Small intestine (tissue), 4 donors: ENCODE data around the gene QRFPR. TPM values are rescaled to one million over a fixed set of nuclear protein-coding genes. Genes with fewer than 3 reads are reported as not detected.

Experiments used
- polyA plus RNA-seq, 4 donors: library from polyadenylated mRNA; stranded (reverse) in 3 of 4; unstranded in 1 of 4; fragments of 200-250 nt in 3 of 4; fragments of 120-200 nt in 1 of 4; gene quantifications; one replicate each; pipeline versions ENCODE4 v1.2.1 to v1.2.3, GENCODE V29; 2013
- donor health status: healthy with polysubstance abuse.
- donor health status: Bipolar disorder and iron deficiency.
- donor health status: healthy.

Gene QRFPR
- polyA plus RNA-seq, 4 donors: 0.03 to 0.12 TPM; not detected in 2

Other genes starting within 250 kb of the QRFPR start
- under 1 TPM in 3 of 4 donors, not detected in 1; 0.18 to 0.54 (median 0.32) TPM for gene TNIP3, start 216.7 kb downstream of the QRFPR start, polyA plus RNA-seq